GM23338 (cell line): Measurements from ENCODE around the gene NCKAP5. TPM values are rescaled to one million over a fixed set of nuclear protein-coding genes. Genes with fewer than 3 reads are reported as not detected.
A peak's percentile ranks its signal among the peaks of the same experiment; 100 is the strongest.

ENCODE experiments used
- ATAC-seq: fragments of 200-7000 bp; cut with Tn5 transposase; 3 replicates; pipeline ENCODE4 v1.9.1; 2020
- DNase-seq: peaks from one replicate; pipeline ENCODE4 v3.0.0-alpha.2; 2015; ENCODE audit warnings: low spot score
- H2AFZ ChIP-seq: fragments of 200-600 bp; sonication (generic); 2 replicates; pipeline ENCODE4 v1.8.0; 2016; ENCODE audit warnings: antibody characterized with exemption, mild to moderate bottlenecking, moderate library complexity
- H3F3A ChIP-seq: fragments of 200-600 bp; sonication (generic); replicated peaks from 2 replicates; pipeline ENCODE4 v1.8.0; 2017; ENCODE audit warnings: antibody characterized with exemption, mixed run types, low read depth
- H3K27ac ChIP-seq: fragments of 200-600 bp; sonication (generic); 2 replicates; pipeline ENCODE4 v1.6.1; 2016; ENCODE audit warnings: low read depth
- H3K27me3 ChIP-seq: fragments of 200-600 bp; sonication (generic); 2 replicates; pipeline ENCODE4 v1.8.0; 2016; ENCODE audit warnings: mild to moderate bottlenecking, mixed run types, moderate library complexity; ENCODE audit not compliant: insufficient read depth
- H3K36me3 ChIP-seq: fragments of 200-600 bp; sonication (generic); 2 replicates; pipeline ENCODE4 v1.8.0; 2016; ENCODE audit warnings: mild to moderate bottlenecking; ENCODE audit not compliant: insufficient read depth
- H3K4me1 ChIP-seq: fragments of 200-600 bp; sonication (generic); 2 replicates; pipeline ENCODE4 v1.8.0; 2016; ENCODE audit warnings: mild to moderate bottlenecking, moderate library complexity; ENCODE audit not compliant: insufficient read depth
- H3K4me2 ChIP-seq: fragments of 200-600 bp; sonication (generic); 2 replicates; pipeline ENCODE4 v1.7.1; 2017; ENCODE audit warnings: mixed run types
- H3K4me3 ChIP-seq: fragments of 200-600 bp; sonication (generic); 2 replicates; pipeline ENCODE4 v1.6.1; 2016; ENCODE audit warnings: mixed run types
- H3K79me2 ChIP-seq: fragments of 200-600 bp; sonication (generic); replicated peaks from 2 replicates; pipeline ENCODE4 v1.8.0; 2017; ENCODE audit warnings: mild to moderate bottlenecking; ENCODE audit not compliant: insufficient read depth
- H3K9me2 ChIP-seq: fragments of 200-600 bp; sonication (generic); 2 replicates; pipeline ENCODE4 v1.8.0; 2017; ENCODE audit not compliant: insufficient read depth
- H4K20me1 ChIP-seq: fragments of 200-600 bp; sonication (generic); replicated peaks from 2 replicates; pipeline ENCODE4 v1.8.0; 2017; ENCODE audit warnings: mild to moderate bottlenecking; ENCODE audit not compliant: insufficient read depth
- H3K27ac Mint-ChIP-seq: 2 replicates; pipeline ENCODE4 v1.8.0; 2020; ENCODE audit warnings: inconsistent platforms, mild to moderate bottlenecking, moderate library complexity, mixed read lengths
- H3K27me3 Mint-ChIP-seq: 3 replicates; pipeline ENCODE4 v1.8.0; 2022; ENCODE audit warnings: low read depth, mild to moderate bottlenecking, moderate library complexity, mixed read lengths, inconsistent platforms; ENCODE audit not compliant: insufficient read depth, poor library complexity
- H3K36me3 Mint-ChIP-seq: 3 replicates; pipeline ENCODE4 v1.8.0; 2021; ENCODE audit warnings: low read depth, mild to moderate bottlenecking, inconsistent platforms, moderate library complexity, mixed read lengths
- H3K4me1 Mint-ChIP-seq: 3 replicates; pipeline ENCODE4 v1.8.0; 2020; ENCODE audit warnings: mild to moderate bottlenecking, inconsistent platforms, mixed read lengths
- H3K4me3 Mint-ChIP-seq: 3 replicates; pipeline ENCODE4 v1.8.0; 2021; ENCODE audit warnings: moderate library complexity, mild to moderate bottlenecking, inconsistent platforms, mixed read lengths
- H3K9me3 Mint-ChIP-seq: 3 replicates; pipeline ENCODE4 v1.8.0; 2020; ENCODE audit warnings: moderate library complexity, mild to moderate bottlenecking, inconsistent platforms, mixed read lengths
- CREB1 ChIP-seq: fragments of 250-450 bp; sonication (Bioruptor Pico); IDR thresholded peaks from 2 replicates; pipeline ENCODE4 v1.5.0; 2020; ENCODE audit warnings: low read depth, mild to moderate bottlenecking, moderate library complexity
- ETS1 ChIP-seq: IDR thresholded peaks from 2 replicates; pipeline ENCODE4 v1.6.1; 2016; ENCODE audit warnings: antibody characterized with exemption
- EZH2 ChIP-seq: fragments of 200-600 bp; sonication (generic); IDR thresholded peaks from one replicate; pipeline ENCODE4 v1.8.0; 2017; ENCODE audit warnings: antibody characterized with exemption, mild to moderate bottlenecking, low read depth; ENCODE audit not compliant: unreplicated experiment
- EZH2phosphoT487 ChIP-seq: fragments of 200-600 bp; sonication (generic); IDR thresholded peaks from one replicate; pipeline ENCODE4 v1.8.1; 2018; ENCODE audit warnings: antibody characterized with exemption; ENCODE audit not compliant: unreplicated experiment
- JUNB ChIP-seq: IDR thresholded peaks from one replicate; pipeline ENCODE4 v1.6.1; 2016; ENCODE audit warnings: antibody characterized with exemption; ENCODE audit not compliant: unreplicated experiment
- NANOG ChIP-seq: IDR thresholded peaks from 2 replicates; pipeline ENCODE4 v1.6.1; 2016; ENCODE audit warnings: antibody characterized with exemption, borderline replicate concordance
- POLR2AphosphoS5 ChIP-seq: IDR thresholded peaks from 2 replicates; pipeline ENCODE4 v1.6.1; 2016; ENCODE audit warnings: antibody characterized with exemption, low read depth
- STAT1 ChIP-seq: IDR thresholded peaks from one replicate; pipeline ENCODE4 v1.6.1; 2016; ENCODE audit warnings: antibody characterized with exemption; ENCODE audit not compliant: unreplicated experiment
- ZNF114 ChIP-seq: fragments of 250-450 bp; sonication (Bioruptor Pico); IDR thresholded peaks from 2 replicates; pipeline ENCODE4 v1.5.0; 2020; ENCODE audit warnings: mild to moderate bottlenecking, moderate library complexity
- ZNF331 ChIP-seq: fragments of 250-450 bp; sonication (Bioruptor Pico); IDR thresholded peaks from 2 replicates; pipeline ENCODE4 v1.5.0; 2020; ENCODE audit warnings: low read depth, mild to moderate bottlenecking, moderate library complexity
- polyA plus RNA-seq: library from polyadenylated mRNA; unstranded; fragments of >200 nt; fragmentation: Nextera tagmentation; extraction: Ambion mirVana; gene quantifications from 2 replicates; pipeline ENCODE4 v1.2.1, GENCODE V29; 2016
- total RNA-seq: library from RNA; depleted of rRNA; stranded (reverse); fragments of >200 nt; shearing (Covaris generic); gene quantifications from 2 replicates; pipeline ENCODE4 v1.2.3, GENCODE V29; 2014
- TF ChIP-seq, protein P1 (sequence below): IDR thresholded peaks from one replicate; pipeline ENCODE4 v1.6.1; 2018; ENCODE audit warnings: antibody characterized with exemption; ENCODE audit not compliant: unreplicated experiment
- TF ChIP-seq, protein P2 (sequence below), 2 experiments: fragments of 200-600 bp in 1 of 2; sonication (generic) in 1 of 2; conservative IDR thresholded peaks; 2 replicates each; pipeline versions ENCODE4 v1.5.1 to v1.6.1; 2016 to 2017; ENCODE audit warnings: antibody characterized with exemption in 2 of 2, low read depth in 2 of 2, mild to moderate bottlenecking in 2 of 2, moderate library complexity in 1 of 2
- TF ChIP-seq, protein P3 (sequence below): fragments of 250-450 bp; sonication (Bioruptor Pico); IDR thresholded peaks from 2 replicates; pipeline ENCODE4 v1.5.0; 2020; ENCODE audit warnings: mild to moderate bottlenecking, moderate library complexity

NCKAP5 gene
- total and polyA plus RNA-seq, 2 experiments from 2014 or later, result 0.34 to 0.73 TPM

DNA sequence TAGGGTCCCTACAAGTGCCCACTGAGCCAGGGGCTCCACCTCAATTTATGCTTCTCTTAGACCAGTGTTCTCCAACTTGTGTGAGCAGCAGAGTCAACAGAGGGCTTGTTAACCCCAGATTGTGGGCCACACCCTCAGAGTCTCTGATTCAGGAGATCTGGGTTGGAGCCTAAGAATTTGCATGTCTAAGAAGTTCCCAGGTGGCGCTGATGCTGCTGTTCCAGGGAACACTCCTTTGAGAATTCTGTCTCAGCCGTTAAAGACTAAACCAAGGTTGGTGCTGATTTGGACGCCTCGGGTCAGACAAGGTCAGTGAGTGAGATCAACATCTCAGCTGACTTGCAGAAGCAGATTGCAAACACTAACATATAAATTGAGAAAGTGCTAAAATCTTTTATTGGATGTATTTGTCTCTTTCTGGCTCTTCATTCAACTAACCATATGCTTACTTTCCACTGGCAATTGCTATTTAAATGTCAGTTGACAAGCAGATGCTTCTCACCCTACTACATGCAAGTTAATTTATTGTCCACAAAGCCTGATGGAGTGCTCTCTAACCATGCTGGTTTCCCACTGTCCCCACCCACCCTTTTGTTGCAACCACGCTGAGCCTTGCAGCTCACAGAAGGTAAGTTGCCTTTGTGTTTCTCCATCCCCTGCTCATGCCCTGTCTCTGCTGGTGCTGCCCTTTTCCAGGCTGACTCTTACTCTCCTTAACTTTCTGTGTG lies 929.8 kb downstream of the NCKAP5 start:
- Histone ChIP-seq H3K4me3 (no peak overlapping the region), H4K20me1 (no peaks in the 10 kb centered on the region), H3K27me3 (no peaks in the 10 kb centered on the region), H3K4me1 (no peaks in the 10 kb centered on the region), H3K79me2 (no peaks in the 10 kb centered on the region), H3K9me2 (peaks cover 23% of the 10 kb centered on the region), H3K36me3 (no peaks in the 10 kb centered on the region), H3K4me2 (no peak overlapping the region), H3F3A (no peaks in the 10 kb centered on the region), H2AFZ (no peak overlapping the region; the same call in 1 of the 2 replicates), H3K27ac (no peak overlapping the region)
- Mint-ChIP-seq H3K27me3 (peaks cover 5% of the 10 kb centered on the region), H3K4me3 (no peak overlapping the region), H3K4me1 (peaks cover 18% of the 10 kb centered on the region), H3K9me3 (peaks cover 3% of the 10 kb centered on the region; the same call in 1 of the 3 replicates), H3K36me3 (no peaks in the 10 kb centered on the region), H3K27ac (no peak overlapping the region)
- TF ChIP-seq STAT1 (no peak), EZH2 (no peak), POLR2AphosphoS5 (no peak), ETS1 (no peak), ZNF114 (CRISPR knock-in tag) (no peak), EZH2phosphoT487 (no peak), ZNF331 (CRISPR knock-in tag) (no peak), CREB1 (CRISPR knock-in tag) (no peak), JUNB (no peak), NANOG (no peak)
- TF ChIP-seq, protein P1, sequence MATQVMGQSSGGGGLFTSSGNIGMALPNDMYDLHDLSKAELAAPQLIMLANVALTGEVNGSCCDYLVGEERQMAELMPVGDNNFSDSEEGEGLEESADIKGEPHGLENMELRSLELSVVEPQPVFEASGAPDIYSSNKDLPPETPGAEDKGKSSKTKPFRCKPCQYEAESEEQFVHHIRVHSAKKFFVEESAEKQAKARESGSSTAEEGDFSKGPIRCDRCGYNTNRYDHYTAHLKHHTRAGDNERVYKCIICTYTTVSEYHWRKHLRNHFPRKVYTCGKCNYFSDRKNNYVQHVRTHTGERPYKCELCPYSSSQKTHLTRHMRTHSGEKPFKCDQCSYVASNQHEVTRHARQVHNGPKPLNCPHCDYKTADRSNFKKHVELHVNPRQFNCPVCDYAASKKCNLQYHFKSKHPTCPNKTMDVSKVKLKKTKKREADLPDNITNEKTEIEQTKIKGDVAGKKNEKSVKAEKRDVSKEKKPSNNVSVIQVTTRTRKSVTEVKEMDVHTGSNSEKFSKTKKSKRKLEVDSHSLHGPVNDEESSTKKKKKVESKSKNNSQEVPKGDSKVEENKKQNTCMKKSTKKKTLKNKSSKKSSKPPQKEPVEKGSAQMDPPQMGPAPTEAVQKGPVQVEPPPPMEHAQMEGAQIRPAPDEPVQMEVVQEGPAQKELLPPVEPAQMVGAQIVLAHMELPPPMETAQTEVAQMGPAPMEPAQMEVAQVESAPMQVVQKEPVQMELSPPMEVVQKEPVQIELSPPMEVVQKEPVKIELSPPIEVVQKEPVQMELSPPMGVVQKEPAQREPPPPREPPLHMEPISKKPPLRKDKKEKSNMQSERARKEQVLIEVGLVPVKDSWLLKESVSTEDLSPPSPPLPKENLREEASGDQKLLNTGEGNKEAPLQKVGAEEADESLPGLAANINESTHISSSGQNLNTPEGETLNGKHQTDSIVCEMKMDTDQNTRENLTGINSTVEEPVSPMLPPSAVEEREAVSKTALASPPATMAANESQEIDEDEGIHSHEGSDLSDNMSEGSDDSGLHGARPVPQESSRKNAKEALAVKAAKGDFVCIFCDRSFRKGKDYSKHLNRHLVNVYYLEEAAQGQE, result no peak
- TF ChIP-seq, protein P2, sequence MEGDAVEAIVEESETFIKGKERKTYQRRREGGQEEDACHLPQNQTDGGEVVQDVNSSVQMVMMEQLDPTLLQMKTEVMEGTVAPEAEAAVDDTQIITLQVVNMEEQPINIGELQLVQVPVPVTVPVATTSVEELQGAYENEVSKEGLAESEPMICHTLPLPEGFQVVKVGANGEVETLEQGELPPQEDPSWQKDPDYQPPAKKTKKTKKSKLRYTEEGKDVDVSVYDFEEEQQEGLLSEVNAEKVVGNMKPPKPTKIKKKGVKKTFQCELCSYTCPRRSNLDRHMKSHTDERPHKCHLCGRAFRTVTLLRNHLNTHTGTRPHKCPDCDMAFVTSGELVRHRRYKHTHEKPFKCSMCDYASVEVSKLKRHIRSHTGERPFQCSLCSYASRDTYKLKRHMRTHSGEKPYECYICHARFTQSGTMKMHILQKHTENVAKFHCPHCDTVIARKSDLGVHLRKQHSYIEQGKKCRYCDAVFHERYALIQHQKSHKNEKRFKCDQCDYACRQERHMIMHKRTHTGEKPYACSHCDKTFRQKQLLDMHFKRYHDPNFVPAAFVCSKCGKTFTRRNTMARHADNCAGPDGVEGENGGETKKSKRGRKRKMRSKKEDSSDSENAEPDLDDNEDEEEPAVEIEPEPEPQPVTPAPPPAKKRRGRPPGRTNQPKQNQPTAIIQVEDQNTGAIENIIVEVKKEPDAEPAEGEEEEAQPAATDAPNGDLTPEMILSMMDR (conservative IDR thresholded peaks at IDR 0.05; ENCODE audit: low read depth in 2 of 2), result no peak
- TF ChIP-seq, protein P3, sequence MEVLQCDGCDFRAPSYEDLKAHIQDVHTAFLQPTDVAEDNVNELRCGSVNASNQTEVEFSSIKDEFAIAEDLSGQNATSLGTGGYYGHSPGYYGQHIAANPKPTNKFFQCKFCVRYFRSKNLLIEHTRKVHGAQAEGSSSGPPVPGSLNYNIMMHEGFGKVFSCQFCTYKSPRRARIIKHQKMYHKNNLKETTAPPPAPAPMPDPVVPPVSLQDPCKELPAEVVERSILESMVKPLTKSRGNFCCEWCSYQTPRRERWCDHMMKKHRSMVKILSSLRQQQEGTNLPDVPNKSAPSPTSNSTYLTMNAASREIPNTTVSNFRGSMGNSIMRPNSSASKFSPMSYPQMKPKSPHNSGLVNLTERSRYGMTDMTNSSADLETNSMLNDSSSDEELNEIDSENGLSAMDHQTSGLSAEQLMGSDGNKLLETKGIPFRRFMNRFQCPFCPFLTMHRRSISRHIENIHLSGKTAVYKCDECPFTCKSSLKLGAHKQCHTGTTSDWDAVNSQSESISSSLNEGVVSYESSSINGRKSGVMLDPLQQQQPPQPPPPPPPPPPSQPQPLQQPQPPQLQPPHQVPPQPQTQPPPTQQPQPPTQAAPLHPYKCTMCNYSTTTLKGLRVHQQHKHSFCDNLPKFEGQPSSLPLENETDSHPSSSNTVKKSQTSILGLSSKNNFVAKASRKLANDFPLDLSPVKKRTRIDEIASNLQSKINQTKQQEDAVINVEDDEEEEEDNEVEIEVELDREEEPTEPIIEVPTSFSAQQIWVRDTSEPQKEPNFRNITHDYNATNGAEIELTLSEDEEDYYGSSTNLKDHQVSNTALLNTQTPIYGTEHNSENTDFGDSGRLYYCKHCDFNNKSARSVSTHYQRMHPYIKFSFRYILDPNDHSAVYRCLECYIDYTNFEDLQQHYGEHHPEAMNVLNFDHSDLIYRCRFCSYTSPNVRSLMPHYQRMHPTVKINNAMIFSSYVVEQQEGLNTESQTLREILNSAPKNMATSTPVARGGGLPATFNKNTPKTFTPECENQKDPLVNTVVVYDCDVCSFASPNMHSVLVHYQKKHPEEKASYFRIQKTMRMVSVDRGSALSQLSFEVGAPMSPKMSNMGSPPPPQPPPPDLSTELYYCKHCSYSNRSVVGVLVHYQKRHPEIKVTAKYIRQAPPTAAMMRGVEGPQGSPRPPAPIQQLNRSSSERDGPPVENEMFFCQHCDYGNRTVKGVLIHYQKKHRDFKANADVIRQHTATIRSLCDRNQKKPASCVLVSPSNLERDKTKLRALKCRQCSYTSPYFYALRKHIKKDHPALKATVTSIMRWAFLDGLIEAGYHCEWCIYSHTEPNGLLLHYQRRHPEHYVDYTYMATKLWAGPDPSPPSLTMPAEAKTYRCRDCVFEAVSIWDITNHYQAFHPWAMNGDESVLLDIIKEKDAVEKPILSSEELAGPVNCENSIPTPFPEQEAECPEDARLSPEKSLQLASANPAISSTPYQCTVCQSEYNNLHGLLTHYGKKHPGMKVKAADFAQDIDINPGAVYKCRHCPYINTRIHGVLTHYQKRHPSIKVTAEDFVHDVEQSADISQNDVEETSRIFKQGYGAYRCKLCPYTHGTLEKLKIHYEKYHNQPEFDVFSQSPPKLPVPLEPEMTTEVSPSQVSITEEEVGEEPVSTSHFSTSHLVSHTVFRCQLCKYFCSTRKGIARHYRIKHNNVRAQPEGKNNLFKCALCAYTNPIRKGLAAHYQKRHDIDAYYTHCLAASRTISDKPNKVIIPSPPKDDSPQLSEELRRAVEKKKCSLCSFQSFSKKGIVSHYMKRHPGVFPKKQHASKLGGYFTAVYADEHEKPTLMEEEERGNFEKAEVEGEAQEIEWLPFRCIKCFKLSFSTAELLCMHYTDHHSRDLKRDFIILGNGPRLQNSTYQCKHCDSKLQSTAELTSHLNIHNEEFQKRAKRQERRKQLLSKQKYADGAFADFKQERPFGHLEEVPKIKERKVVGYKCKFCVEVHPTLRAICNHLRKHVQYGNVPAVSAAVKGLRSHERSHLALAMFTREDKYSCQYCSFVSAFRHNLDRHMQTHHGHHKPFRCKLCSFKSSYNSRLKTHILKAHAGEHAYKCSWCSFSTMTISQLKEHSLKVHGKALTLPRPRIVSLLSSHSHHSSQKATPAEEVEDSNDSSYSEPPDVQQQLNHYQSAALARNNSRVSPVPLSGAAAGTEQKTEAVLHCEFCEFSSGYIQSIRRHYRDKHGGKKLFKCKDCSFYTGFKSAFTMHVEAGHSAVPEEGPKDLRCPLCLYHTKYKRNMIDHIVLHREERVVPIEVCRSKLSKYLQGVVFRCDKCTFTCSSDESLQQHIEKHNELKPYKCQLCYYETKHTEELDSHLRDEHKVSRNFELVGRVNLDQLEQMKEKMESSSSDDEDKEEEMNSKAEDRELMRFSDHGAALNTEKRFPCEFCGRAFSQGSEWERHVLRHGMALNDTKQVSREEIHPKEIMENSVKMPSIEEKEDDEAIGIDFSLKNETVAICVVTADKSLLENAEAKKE (CRISPR knock-in tag), result no peak
- DNase-seq (peak; percentile 17), ATAC-seq (no peak)
